ENCODE results near the gene EVL. TPM values are rescaled to one million over a fixed set of nuclear protein-coding genes. Genes with fewer than 3 reads are reported as not detected.

The EVL gene
- total and polyA plus RNA-seq, 2 donors from 2014 or later, result 54.8 to 84.1 TPM

DNA sequence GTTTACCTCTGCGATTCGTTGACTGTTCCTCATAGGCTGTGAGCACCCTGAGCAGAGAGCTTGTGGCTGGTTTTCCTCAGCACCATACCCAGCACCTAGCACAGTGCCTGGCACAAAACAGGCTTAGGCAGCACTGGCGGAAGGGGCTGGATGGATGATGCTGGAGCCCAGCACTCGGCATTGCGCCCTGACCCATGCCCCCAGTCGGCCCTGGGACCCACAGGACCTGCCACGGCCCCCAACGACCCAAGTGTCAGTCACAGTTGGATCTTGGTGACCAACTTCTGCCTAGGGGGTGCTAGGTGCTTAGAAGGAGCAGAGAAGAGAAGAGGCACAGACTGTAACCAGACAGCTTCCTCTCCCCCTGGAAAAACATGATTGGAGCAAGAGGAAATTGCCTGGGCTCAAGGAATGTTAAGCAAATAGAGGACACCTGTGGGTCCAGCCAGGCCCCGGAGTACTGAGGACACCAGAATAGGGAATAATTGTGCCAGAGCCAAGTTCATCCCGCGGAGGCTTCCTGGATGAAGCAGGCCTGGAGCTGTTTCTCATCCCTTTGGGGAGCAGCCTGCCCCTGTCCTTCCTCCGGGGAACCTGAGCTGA is 62.7 kb downstream of the EVL start:
- Histone ChIP-seq H3K4me3 (ENCODE audit: low read length in 3 of 3) (no peak overlapping the region), H3K9ac (ENCODE audit: low read length in 3 of 3) (no peak overlapping the region), H3K4me1 (ENCODE audit: control insufficient read depth in 2 of 3, insufficient read depth in 2 of 3, low read depth in 1 of 3, low read length in 3 of 3) (no peaks in the 10 kb centered on the region), H3K27ac (ENCODE audit: low read depth in 2 of 2, low read length in 2 of 2) (no peak overlapping the region), H3K9me3 (ENCODE audit: control insufficient read depth in 2 of 3, insufficient read depth in 1 of 3, low read length in 3 of 3) (no peaks in the 10 kb centered on the region), H3K27me3 (ENCODE audit: control insufficient read depth, insufficient read depth, low read length) (no peaks in the 10 kb centered on the region), H3K36me3 (ENCODE audit: control insufficient read depth in 2 of 3, insufficient read depth in 3 of 3, low read length in 3 of 3) (peaks cover 3 to 13% (median 4%) of the 10 kb centered on the region in 3 donors)
- DNase-seq (no peak), FAIRE-seq (no peak)
- TF ChIP-seq, protein P1, sequence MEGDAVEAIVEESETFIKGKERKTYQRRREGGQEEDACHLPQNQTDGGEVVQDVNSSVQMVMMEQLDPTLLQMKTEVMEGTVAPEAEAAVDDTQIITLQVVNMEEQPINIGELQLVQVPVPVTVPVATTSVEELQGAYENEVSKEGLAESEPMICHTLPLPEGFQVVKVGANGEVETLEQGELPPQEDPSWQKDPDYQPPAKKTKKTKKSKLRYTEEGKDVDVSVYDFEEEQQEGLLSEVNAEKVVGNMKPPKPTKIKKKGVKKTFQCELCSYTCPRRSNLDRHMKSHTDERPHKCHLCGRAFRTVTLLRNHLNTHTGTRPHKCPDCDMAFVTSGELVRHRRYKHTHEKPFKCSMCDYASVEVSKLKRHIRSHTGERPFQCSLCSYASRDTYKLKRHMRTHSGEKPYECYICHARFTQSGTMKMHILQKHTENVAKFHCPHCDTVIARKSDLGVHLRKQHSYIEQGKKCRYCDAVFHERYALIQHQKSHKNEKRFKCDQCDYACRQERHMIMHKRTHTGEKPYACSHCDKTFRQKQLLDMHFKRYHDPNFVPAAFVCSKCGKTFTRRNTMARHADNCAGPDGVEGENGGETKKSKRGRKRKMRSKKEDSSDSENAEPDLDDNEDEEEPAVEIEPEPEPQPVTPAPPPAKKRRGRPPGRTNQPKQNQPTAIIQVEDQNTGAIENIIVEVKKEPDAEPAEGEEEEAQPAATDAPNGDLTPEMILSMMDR (IDR thresholded peaks at IDR 0.05; ENCODE audit: borderline replicate concordance, extremely low read depth, insufficient read depth), result no peak
- intact Hi-C loops (cut with DNase I), result no loop called here

DNA sequence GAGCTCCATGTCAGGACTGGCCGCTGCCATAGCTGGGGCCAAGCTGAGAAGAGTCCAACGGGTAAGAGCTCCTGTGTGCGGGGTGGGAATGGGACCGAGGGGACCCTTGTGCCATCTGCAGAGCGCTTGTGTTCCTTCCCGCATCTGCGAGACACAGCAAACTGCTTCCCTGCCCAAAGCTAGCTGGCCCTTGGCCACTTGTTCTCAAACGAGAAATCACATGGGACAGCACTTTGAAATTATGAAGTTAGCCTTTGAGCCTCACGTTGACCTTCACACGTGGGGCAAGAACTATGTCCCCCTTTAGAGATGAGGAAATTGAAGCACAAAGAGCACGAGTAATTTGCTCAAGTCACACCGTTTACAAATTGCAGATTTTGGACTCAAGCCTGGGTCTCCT is 63.5 kb downstream of the EVL start:
- H3K36me3 ChIP-seq (ENCODE audit: control insufficient read depth in 2 of 3, insufficient read depth in 3 of 3, low read length in 3 of 3), result peaks cover 3 to 13% (median 4%) of the 10 kb centered on the region in 3 donors
- H3K4me3 ChIP-seq (ENCODE audit: low read length in 3 of 3), result no peak overlapping the region
- H3K9ac ChIP-seq (ENCODE audit: low read length in 3 of 3), result no peak overlapping the region
- TF ChIP-seq, protein P1 (IDR thresholded peaks at IDR 0.05; ENCODE audit: borderline replicate concordance, extremely low read depth, insufficient read depth), result no peak
- H3K27ac ChIP-seq (ENCODE audit: low read depth in 2 of 2, low read length in 2 of 2), result no peak overlapping the region
- H3K27me3 ChIP-seq (ENCODE audit: control insufficient read depth, insufficient read depth, low read length), result no peaks in the 10 kb centered on the region
- FAIRE-seq (no peak), DNase-seq (no peak)
- H3K4me1 ChIP-seq (ENCODE audit: control insufficient read depth in 2 of 3, insufficient read depth in 2 of 3, low read depth in 1 of 3, low read length in 3 of 3), result no peaks in the 10 kb centered on the region
- intact Hi-C loops (cut with DNase I), result no loop called here
- H3K9me3 ChIP-seq (ENCODE audit: control insufficient read depth in 2 of 3, insufficient read depth in 1 of 3, low read length in 3 of 3), result no peaks in the 10 kb centered on the region

DNA sequence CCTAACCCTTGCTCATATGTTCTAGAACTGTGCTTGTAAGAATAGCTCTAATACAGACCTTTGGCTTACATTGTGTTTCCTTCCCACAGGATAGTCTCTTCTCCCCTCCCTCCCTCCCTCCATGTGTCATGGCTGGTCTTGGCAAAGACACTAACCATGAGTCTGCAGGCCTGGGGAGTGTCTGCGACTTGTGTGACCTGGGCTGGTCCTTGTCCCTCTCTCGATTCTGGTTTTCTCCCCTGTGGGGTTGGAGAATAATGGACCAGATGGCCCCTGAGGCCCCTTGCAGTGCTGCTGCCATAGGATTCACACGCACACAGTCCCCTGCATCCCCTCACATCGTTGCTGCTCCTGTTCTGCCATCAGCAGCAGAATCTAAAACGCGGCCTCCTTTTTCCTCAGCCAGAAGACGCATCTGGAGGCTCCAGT is 64.0 kb downstream of the EVL start:
- Histone ChIP-seq H3K4me3 (ENCODE audit: low read length in 3 of 3) (no peak overlapping the region), H3K4me1 (ENCODE audit: control insufficient read depth in 2 of 3, insufficient read depth in 2 of 3, low read depth in 1 of 3, low read length in 3 of 3) (no peaks in the 10 kb centered on the region), H3K27ac (ENCODE audit: low read depth in 2 of 2, low read length in 2 of 2) (no peak overlapping the region), H3K9ac (ENCODE audit: low read length in 3 of 3) (no peak overlapping the region), H3K9me3 (ENCODE audit: control insufficient read depth in 2 of 3, insufficient read depth in 1 of 3, low read length in 3 of 3) (no peaks in the 10 kb centered on the region), H3K36me3 (ENCODE audit: control insufficient read depth in 2 of 3, insufficient read depth in 3 of 3, low read length in 3 of 3) (peaks cover 3 to 11% (median 4%) of the 10 kb centered on the region in 3 donors), H3K27me3 (ENCODE audit: control insufficient read depth, insufficient read depth, low read length) (no peaks in the 10 kb centered on the region)
- TF ChIP-seq, protein P1 (IDR thresholded peaks at IDR 0.05; ENCODE audit: borderline replicate concordance, extremely low read depth, insufficient read depth), result no peak
- FAIRE-seq (no peak), DNase-seq (no peak)
- intact Hi-C loops (cut with DNase I), result no loop called here

DNA sequence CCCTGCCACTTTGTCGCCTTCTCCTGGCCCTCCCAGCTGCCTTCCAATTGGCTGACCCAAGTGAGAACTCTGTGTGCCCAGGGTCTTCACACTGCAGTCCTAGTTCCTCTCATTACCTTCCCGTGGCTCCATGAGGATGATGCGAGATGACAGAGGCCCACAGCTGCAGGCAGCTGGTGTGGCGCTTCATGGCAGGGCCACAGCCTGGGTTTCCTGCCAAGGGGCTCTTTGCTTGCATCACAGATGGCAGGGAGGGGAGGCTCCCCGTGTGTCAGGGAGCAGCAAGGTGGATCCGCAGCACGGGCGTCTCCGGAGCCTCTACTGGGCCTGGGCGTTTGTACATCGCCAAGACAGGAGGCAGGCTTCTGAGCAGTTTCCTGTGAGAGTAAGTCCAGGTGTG is 65.3 kb downstream of the EVL start:
- FAIRE-seq (no peak), DNase-seq (no peak)
- H3K9me3 ChIP-seq (ENCODE audit: control insufficient read depth in 2 of 3, insufficient read depth in 1 of 3, low read length in 3 of 3), result no peaks in the 10 kb centered on the region
- intact Hi-C loops (cut with DNase I), result no loop called here
- no peaks in the 10 kb centered on the region for H3K27me3 ChIP-seq (ENCODE audit: control insufficient read depth, insufficient read depth, low read length)
- H3K4me3 ChIP-seq (ENCODE audit: low read length in 3 of 3), result no peak overlapping the region
- no peak overlapping the region for H3K27ac ChIP-seq (ENCODE audit: low read depth in 2 of 2, low read length in 2 of 2)
- no peak overlapping the region for H3K9ac ChIP-seq (ENCODE audit: low read length in 3 of 3)
- TF ChIP-seq, protein P1 (IDR thresholded peaks at IDR 0.05; ENCODE audit: borderline replicate concordance, extremely low read depth, insufficient read depth), result no peak
- H3K36me3 ChIP-seq (ENCODE audit: control insufficient read depth in 2 of 3, insufficient read depth in 3 of 3, low read length in 3 of 3), result peaks cover 2 to 11% (median 4%) of the 10 kb centered on the region in 3 donors
- no peaks in the 10 kb centered on the region for H3K4me1 ChIP-seq (ENCODE audit: control insufficient read depth in 2 of 3, insufficient read depth in 2 of 3, low read depth in 1 of 3, low read length in 3 of 3)
